ENCODE data around the gene CROCC2. TPM values are rescaled to one million over a fixed set of nuclear protein-coding genes. Genes with fewer than 3 reads are reported as not detected.

Gene CROCC2
- total RNA-seq, 1 donor from 2014 or later, result not detected

GRCh38 chr2:240876035-240876474, 30.1 kb upstream of the CROCC2 start:
- Mint-ChIP-seq H3K36me3 (ENCODE audit: low read depth, unreplicated experiment) (no peaks in the 10 kb centered on the region), H3K9me3 (ENCODE audit: unreplicated experiment) (no peaks in the 10 kb centered on the region), H3K27ac (ENCODE audit: unreplicated experiment) (no peak overlapping the region), H3K4me3 (ENCODE audit: unreplicated experiment) (no peak overlapping the region), H3K4me1 (ENCODE audit: unreplicated experiment) (no peaks in the 10 kb centered on the region), H3K27me3 (ENCODE audit: unreplicated experiment) (peaks cover 5% of the 10 kb centered on the region)
- no peak for DNase-seq (ENCODE audit: low spot score)
- TF ChIP-seq CTCF (IDR thresholded peaks at IDR 0.05; ENCODE audit: unreplicated experiment), result no peak

- no peak overlapping the region for H3K4me3 Mint-ChIP-seq (ENCODE audit: unreplicated experiment)
- no peaks in the 10 kb centered on the region for H3K9me3 Mint-ChIP-seq (ENCODE audit: unreplicated experiment)
- no peak for DNase-seq (ENCODE audit: low spot score)
- no peak overlapping the region for H3K27ac Mint-ChIP-seq (ENCODE audit: unreplicated experiment)
- H3K4me1 Mint-ChIP-seq (ENCODE audit: unreplicated experiment), result no peaks in the 10 kb centered on the region
- TF ChIP-seq CTCF (IDR thresholded peaks at IDR 0.05; ENCODE audit: unreplicated experiment), result no peak
- H3K27me3 Mint-ChIP-seq (ENCODE audit: unreplicated experiment), result peaks cover 5% of the 10 kb centered on the region
- H3K36me3 Mint-ChIP-seq (ENCODE audit: low read depth, unreplicated experiment), result no peaks in the 10 kb centered on the region
These were observed 29.5 kb upstream of the CROCC2 start for GRCh38 chr2:240876475-240877251.

DNA sequence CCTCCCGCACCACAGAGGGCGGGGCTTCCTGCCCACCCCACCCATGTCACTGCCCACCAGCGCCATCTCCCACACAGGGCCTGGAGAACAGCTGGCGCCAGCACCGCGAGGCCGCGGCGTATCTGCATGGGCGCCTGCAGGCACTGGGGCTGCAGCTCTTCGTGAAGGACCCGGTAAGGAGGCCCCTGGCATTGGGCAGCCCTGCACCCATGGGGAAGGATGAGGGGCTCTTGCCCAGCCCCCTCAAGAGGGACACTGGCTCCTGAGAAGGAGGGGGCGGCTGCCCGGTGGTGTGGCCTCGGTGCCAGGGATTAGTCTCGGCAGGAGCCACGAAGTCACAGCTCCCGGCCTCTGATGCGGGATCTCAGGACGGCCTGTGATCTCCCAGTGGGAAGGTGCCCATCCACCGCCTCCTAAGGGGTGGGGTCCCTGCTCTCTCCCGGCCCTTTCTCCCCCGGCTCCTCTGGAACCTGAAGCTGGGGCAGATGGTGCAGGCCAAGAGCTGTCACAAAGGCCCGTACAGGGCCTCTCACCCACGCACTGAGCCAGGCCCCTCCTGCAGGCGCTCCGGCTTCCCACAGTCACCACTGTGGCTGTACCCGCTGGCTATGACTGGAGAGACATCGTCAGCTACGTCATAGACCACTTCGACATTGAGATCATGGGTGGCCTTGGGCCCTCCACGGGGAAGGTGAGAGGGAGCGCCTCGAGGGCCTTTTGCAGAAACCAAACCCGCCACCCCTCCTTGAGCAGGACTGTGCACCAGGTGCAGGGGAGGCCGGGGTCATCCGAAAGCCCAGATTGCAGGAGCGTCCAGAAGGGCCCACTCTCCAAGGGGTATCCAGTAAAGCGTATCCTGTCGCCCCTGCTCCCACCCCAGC, 28.4 kb upstream of the CROCC2 start:
- H3K9me3 Mint-ChIP-seq (ENCODE audit: unreplicated experiment), result no peaks in the 10 kb centered on the region
- no peak overlapping the region for H3K27ac Mint-ChIP-seq (ENCODE audit: unreplicated experiment)
- no peaks in the 10 kb centered on the region for H3K4me1 Mint-ChIP-seq (ENCODE audit: unreplicated experiment)
- H3K4me3 Mint-ChIP-seq (ENCODE audit: unreplicated experiment), result no peak overlapping the region
- no peak for TF ChIP-seq CTCF (IDR thresholded peaks at IDR 0.05; ENCODE audit: unreplicated experiment)
- H3K36me3 Mint-ChIP-seq (ENCODE audit: low read depth, unreplicated experiment), result no peaks in the 10 kb centered on the region
- DNase-seq (ENCODE audit: low spot score), result no peak
- peaks cover 3% of the 10 kb centered on the region for H3K27me3 Mint-ChIP-seq (ENCODE audit: unreplicated experiment)

GRCh38 chr2:240878341-240878936, 27.7 kb upstream of the CROCC2 start:
- no peak for DNase-seq (ENCODE audit: low spot score)
- Mint-ChIP-seq H3K27me3 (ENCODE audit: unreplicated experiment) (peaks cover 3% of the 10 kb centered on the region), H3K4me3 (ENCODE audit: unreplicated experiment) (no peak overlapping the region), H3K9me3 (ENCODE audit: unreplicated experiment) (no peaks in the 10 kb centered on the region), H3K27ac (ENCODE audit: unreplicated experiment) (no peak overlapping the region), H3K4me1 (ENCODE audit: unreplicated experiment) (no peaks in the 10 kb centered on the region), H3K36me3 (ENCODE audit: low read depth, unreplicated experiment) (no peaks in the 10 kb centered on the region)
- TF ChIP-seq CTCF (IDR thresholded peaks at IDR 0.05; ENCODE audit: unreplicated experiment), result no peak
